NT2/D1 (cell line): ENCODE measurements around the gene LSMEM2.
A peak's percentile ranks its signal among the peaks of the same experiment; 100 is the strongest.

Experiments used
- DNase-seq: peaks from one replicate; pipeline ENCODE4 v3.0.0-alpha.2; 2011; ENCODE audit warnings: low read depth, low spot score
- H3K27me3 ChIP-seq: 2 replicates; pipeline ENCODE4 v1.6.0; 2011; ENCODE audit warnings: mild to moderate bottlenecking; ENCODE audit not compliant: insufficient read length, insufficient read depth
- H3K36me3 ChIP-seq: 2 replicates; pipeline ENCODE4 v1.6.1; 2011; ENCODE audit warnings: mild to moderate bottlenecking, low read length, mixed read lengths; ENCODE audit not compliant: insufficient read depth, insufficient read length
- H3K4me1 ChIP-seq: 2 replicates; pipeline ENCODE4 v1.5.1; 2011; ENCODE audit not compliant: insufficient read depth, insufficient read length
- H3K4me3 ChIP-seq: 2 replicates; pipeline ENCODE4 v1.5.1; 2011; ENCODE audit warnings: low read depth; ENCODE audit not compliant: insufficient read length
- H3K9ac ChIP-seq: 2 replicates; pipeline ENCODE4 v1.6.0; 2011; ENCODE audit warnings: low read depth; ENCODE audit not compliant: insufficient read length
- H3K9me3 ChIP-seq: 2 replicates; pipeline ENCODE4 v1.5.1; 2011; ENCODE audit warnings: mild to moderate bottlenecking, low read length; ENCODE audit not compliant: insufficient read depth
- SUZ12 ChIP-seq: IDR thresholded peaks from 2 replicates; pipeline ENCODE4 v1.6.1; 2011; ENCODE audit not compliant: insufficient read length, insufficient read depth; ENCODE audit errors: extremely low read depth
- YY1 ChIP-seq: IDR thresholded peaks from 2 replicates; pipeline ENCODE4 v1.6.1; 2011; ENCODE audit not compliant: insufficient read length, insufficient read depth
- ZNF274 ChIP-seq: IDR thresholded peaks from 2 replicates; pipeline ENCODE4 v1.6.1; 2011; ENCODE audit warnings: mild to moderate bottlenecking, low read depth, low read length

LSMEM2 gene

DNA sequence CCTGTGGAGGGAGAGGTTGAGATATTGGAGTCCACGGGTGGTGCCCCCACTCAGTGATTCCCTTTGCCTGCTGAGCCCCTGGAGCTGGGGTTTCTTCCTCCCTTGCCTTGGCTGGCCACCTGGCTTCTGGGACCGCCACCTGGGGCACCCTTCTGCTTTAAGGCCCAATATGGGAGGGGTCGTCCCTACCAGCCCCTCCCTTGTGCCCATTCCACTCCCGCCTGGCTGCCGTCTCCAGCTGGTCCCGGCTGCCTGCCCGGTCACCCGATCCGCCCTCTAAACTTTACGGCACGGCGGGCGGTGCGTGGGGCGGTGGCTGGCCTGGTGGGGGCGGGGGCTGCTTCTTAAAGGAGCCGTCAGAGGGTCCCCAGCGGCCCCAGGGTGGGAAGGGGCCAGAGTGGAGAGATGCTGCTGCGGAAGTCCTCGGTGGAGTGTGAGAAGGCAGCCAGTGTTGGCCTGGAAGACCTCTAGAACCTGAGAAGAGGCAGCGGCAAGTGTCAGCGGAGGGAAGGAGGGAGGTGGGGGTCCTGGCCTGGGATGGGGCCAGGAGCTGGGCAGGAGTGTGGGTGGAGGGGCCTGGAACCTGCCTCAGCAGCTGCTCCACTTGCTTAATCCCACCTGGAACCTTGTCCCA lies 11.5 kb upstream of the LSMEM2 start:
- Histone ChIP-seq H3K4me1 (peaks cover 67% of the 10 kb centered on the region), H3K4me3 (peak overlapping the region; percentile 49), H3K9me3 (no peaks in the 10 kb centered on the region), H3K27me3 (no peaks in the 10 kb centered on the region), H3K36me3 (peaks cover 20% of the 10 kb centered on the region), H3K9ac (peak overlapping the region; percentile 85)
- TF ChIP-seq ZNF274 (no peak), SUZ12 (no peak), YY1 (no peak)
- no peak for DNase-seq

DNA sequence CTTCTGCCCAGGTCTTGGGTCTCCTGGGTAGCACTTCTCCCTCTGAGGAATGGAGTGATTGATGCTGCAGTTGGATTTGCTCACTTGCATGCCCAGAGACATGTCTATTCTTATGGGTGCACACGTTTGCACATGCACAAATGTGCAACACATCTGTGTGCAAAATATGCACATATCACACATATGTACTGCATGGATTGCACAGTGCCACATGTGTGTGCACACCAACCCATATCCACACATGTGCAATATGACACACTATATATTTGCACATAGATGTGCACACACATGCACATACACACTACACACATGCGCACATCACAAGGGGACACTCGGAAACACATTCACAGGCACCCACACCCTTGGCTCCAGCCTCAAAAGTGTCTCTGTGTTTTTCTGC lies 10.6 kb upstream of the LSMEM2 start:
- H3K4me1 ChIP-seq, result peaks cover 62% of the 10 kb centered on the region
- DNase-seq, result no peak

DNA sequence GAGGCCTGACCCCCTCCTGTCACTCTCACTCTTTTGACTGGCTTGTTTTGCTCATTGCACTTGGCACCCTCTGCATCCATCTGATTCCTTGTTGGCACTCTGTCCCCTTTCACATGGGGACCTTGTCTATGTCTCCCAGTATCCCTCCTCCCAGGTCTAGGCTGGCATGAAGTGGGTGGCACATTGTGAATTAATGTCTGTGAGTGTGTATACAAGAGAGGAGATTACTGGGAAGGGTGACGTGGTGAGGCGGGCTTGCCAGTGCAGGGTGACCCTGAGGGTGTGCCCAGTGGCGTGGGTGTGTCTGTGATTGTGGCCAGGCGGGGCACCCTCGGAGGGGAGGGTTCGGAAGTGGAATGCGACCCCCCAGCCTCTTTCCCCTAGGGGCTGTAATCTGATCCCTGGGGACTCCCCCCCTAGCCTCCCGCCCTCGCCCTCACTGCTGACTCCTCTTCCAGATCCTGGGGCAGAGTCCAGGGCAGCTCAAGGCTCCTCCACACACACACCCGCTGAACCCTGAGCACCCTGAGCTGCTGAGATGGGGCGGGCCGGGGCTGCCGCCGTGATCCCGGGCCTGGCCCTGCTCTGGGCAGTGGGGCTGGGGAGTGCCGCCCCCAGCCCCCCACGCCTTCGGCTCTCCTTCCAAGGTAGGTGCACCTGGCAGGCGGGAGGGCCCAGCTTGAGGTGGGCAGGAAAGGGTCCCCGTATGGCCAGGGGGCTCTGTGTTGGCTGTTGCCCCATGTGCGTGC lies 10.0 kb upstream of the LSMEM2 start, which contains the start of gene SEMA3B:
Gene SEMA3B, plus strand, starts transcription at position 445 of the 749 bp plus-strand sequence. Its CDS starts 94 bp downstream, at position 539.
- Histone ChIP-seq H3K4me3 (peak within 1 kb of the TSS; percentile 49), H3K4me1 (peaks cover 68% of the 10 kb centered on the region), H3K36me3 (peaks cover 28% of the 10 kb centered on the region), H3K9ac (peak within 1 kb of the TSS; percentile 87), H3K27me3 (no peaks in the 10 kb centered on the region), H3K9me3 (no peaks in the 10 kb centered on the region)
- TF ChIP-seq ZNF274 (no peak), SUZ12 (no peak), YY1 (no peak)
- DNase-seq, result no peak

More for the DNA sequence above, 10.6 kb upstream of the LSMEM2 start:
- peak overlapping the region; percentile 49 for H3K4me3 ChIP-seq
- H3K9me3 ChIP-seq, result no peaks in the 10 kb centered on the region
- TF ChIP-seq YY1 (no peak), SUZ12 (no peak), ZNF274 (no peak)
- no peaks in the 10 kb centered on the region for H3K27me3 ChIP-seq
- peak overlapping the region; percentile 43 for H3K9ac ChIP-seq
- peaks cover 22% of the 10 kb centered on the region for H3K36me3 ChIP-seq

DNA sequence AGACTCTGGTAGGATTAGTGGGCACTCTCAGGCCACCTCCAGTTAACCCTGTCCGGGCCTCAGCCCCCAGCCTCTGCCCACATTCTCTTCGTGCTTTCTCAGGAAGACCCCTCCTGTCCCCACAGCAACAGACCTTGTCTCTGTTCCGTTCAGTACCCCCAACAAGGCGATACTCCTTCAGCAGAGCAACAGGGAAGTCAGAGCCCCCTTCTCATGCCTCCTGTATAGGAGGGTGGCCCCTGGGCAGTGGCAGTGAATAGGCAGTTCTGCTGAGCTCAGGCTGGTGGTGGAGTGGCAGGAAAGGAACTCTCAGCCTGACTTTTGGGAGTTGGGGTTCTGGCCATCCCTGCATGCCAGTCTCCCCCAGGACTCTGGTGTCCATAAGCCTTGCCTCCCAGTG lies 9.4 kb upstream of the LSMEM2 start:
- H3K4me1 ChIP-seq, result peaks cover 67% of the 10 kb centered on the region
- H3K27me3 ChIP-seq, result no peaks in the 10 kb centered on the region
- DNase-seq, result no peak
- peaks cover 34% of the 10 kb centered on the region for H3K36me3 ChIP-seq
- peak overlapping the region; percentile 48 for H3K4me3 ChIP-seq
- H3K9ac ChIP-seq, result peak overlapping the region; percentile 87
- H3K9me3 ChIP-seq, result no peaks in the 10 kb centered on the region
- TF ChIP-seq YY1, result no peak
- TF ChIP-seq SUZ12, result no peak

DNA sequence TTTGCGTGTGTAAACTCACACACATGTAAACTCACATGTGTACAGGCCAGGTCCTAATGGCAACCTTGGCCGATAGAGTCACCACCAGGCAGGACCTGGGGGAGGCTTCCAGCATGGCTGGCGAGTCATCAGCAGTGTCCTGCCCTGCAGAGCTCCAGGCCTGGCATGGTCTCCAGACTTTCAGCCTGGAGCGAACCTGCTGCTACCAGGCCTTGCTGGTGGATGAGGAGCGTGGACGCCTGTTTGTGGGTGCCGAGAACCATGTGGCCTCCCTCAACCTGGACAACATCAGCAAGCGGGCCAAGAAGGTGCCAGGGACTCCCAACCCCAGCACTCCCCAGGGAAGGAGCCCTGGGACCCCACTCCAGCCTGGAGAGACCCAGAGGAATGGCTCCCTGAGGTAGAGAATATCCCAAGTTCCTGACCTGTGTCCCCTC lies 8.9 kb upstream of the LSMEM2 start:
- Histone ChIP-seq H3K9me3 (no peaks in the 10 kb centered on the region), H3K4me1 (peaks cover 69% of the 10 kb centered on the region), H3K4me3 (peak overlapping the region; percentile 48), H3K27me3 (no peaks in the 10 kb centered on the region), H3K9ac (peak overlapping the region; percentile 87), H3K36me3 (peaks cover 38% of the 10 kb centered on the region)
- no peak for DNase-seq
- TF ChIP-seq ZNF274 (no peak), SUZ12 (no peak), YY1 (no peak)

DNA sequence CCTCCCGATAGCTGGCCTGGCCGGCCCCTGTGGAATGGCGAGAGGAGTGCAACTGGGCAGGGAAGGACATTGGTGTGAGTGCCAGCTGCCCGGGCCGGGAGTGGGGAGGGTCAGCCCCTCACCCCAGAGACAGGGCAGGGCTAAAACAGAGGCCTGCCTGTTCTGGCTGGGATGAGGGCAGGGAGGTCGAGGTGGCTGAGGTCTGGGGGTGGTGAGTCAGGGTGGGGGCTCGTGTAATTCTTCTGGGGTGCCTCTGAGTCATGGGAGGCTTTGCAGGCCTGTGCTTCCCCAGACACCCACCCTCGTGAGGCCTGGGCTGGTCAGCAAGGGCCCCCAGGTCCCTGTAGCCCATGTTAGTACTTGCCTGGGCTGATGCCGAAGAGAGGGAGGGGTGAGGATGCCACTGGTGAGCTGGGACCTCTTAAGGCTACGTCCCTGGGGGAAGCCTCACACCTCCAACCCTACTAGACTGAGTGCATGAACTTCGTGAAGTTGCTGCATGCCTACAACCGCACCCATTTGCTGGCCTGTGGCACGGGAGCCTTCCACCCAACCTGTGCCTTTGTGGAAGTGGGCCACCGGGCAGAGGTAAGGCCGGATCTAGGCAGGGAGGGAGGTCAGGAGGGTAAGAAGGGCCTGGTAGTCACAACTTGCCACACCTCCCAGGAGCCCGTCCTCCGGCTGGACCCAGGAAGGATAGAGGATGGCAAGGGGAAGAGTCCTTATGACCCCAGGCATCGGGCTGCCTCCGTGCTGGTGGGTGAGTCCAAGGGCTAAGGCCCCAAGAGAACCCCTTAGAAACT lies 8.3 kb upstream of the LSMEM2 start:
- Histone ChIP-seq H3K4me3 (peak overlapping the region; percentile 48), H3K36me3 (peaks cover 45% of the 10 kb centered on the region), H3K27me3 (no peaks in the 10 kb centered on the region), H3K4me1 (peaks cover 64% of the 10 kb centered on the region), H3K9ac (peak overlapping the region; percentile 87), H3K9me3 (no peaks in the 10 kb centered on the region)
- no peak for TF ChIP-seq ZNF274
- TF ChIP-seq SUZ12, result no peak
- TF ChIP-seq YY1, result no peak
- DNase-seq, result no peak
